ENCODE results near the gene UNC5C.

DNA sequence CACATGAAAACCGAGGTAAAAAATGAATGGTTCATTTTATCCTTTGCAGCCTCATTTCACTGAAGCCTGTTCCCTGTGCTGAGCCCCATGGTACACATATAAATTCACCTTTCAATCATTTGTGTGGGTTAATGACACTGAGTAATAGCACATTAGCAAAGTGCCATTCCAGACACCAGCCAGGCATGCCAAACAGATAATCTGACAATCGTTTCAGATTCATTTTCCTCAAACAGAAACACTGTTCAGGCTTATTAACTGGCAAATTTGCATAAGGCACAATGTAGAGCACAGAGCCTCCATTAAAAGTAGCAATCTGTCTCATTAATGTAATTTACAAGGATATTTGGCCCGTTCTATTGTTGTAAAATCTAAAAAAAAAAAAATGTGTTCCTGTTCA lies 76.2 kb downstream of the UNC5C start:
- no peak for TF ChIP-seq EZH2 (IDR thresholded peaks at IDR 0.05; ENCODE audit: borderline replicate concordance, low read length)
- TF ChIP-seq, protein P1, sequence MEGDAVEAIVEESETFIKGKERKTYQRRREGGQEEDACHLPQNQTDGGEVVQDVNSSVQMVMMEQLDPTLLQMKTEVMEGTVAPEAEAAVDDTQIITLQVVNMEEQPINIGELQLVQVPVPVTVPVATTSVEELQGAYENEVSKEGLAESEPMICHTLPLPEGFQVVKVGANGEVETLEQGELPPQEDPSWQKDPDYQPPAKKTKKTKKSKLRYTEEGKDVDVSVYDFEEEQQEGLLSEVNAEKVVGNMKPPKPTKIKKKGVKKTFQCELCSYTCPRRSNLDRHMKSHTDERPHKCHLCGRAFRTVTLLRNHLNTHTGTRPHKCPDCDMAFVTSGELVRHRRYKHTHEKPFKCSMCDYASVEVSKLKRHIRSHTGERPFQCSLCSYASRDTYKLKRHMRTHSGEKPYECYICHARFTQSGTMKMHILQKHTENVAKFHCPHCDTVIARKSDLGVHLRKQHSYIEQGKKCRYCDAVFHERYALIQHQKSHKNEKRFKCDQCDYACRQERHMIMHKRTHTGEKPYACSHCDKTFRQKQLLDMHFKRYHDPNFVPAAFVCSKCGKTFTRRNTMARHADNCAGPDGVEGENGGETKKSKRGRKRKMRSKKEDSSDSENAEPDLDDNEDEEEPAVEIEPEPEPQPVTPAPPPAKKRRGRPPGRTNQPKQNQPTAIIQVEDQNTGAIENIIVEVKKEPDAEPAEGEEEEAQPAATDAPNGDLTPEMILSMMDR (IDR thresholded peaks at IDR 0.05; ENCODE audit: low read length), result no peak
